MM.1S (cell line): ENCODE results near the gene CCDC188.

ENCODE experiments used
- EZH2 ChIP-seq: fragments of 300-600 bp; sonication (generic); optimal IDR thresholded peaks from 2 replicates; pipeline ENCODE3; 2017; ENCODE audit warnings: low read depth, mild to moderate bottlenecking, antibody characterized with exemption, low read length, mixed read lengths
- EZH2phosphoT487 ChIP-seq: fragments of 300-600 bp; sonication (generic); IDR thresholded peaks from 2 replicates; pipeline ENCODE4 v1.6.1; 2018; ENCODE audit warnings: antibody characterized with exemption, low read length
- TF ChIP-seq, protein P1 (sequence below): fragments of 300-600 bp; sonication (generic); IDR thresholded peaks from 2 replicates; pipeline ENCODE4 v1.5.1; 2016; ENCODE audit warnings: antibody characterized with exemption, low read length, mixed read lengths

DNA sequence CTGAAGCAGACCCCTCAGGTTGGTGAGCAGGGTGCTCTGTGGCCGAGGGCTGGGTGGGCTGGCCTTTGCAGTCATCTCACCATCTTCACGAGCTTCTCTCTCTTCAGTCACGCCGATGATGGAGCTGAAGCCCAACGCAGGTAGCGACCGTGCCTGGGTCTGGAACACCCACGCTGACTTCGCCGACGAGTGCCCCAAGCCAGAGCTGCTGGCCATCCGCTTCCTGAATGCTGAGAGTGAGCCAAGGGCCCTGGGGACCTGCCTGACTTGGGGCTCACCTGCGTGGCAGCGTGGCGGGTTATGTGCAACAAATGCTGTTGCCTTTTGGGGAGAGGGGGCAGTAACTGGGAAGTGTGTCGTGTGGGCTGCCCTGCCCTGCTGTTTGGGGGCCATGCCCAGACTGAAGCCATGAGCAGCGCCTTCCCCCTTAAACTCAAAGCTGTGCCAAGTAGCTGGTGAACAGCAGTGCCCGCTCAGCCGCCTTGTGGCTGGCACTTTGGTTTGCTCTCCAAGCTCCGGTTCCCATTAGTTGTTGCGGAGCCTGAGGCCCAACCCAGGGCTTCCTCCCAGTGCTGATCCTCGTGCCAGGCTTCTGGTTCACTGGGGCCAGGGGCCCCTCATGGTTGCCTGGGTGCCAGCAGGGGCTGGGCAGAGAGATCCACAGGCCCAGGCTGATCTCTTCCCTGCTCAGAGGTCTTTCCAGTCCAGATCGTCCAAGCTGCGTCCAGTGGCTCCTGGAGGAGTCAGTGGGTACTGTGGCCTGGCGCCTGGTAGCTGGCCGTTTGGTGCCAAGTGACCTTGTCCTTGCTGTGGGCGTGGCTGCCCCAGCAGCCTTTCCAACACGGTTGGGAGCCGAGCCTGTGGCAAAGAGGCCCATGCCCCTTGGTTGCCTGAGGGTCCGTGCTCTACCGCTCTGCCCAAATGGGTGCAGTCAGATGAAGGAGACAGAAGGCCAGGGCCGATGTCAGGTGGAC is 25.4 kb downstream of the CCDC188 start:
- TF ChIP-seq, protein P1, sequence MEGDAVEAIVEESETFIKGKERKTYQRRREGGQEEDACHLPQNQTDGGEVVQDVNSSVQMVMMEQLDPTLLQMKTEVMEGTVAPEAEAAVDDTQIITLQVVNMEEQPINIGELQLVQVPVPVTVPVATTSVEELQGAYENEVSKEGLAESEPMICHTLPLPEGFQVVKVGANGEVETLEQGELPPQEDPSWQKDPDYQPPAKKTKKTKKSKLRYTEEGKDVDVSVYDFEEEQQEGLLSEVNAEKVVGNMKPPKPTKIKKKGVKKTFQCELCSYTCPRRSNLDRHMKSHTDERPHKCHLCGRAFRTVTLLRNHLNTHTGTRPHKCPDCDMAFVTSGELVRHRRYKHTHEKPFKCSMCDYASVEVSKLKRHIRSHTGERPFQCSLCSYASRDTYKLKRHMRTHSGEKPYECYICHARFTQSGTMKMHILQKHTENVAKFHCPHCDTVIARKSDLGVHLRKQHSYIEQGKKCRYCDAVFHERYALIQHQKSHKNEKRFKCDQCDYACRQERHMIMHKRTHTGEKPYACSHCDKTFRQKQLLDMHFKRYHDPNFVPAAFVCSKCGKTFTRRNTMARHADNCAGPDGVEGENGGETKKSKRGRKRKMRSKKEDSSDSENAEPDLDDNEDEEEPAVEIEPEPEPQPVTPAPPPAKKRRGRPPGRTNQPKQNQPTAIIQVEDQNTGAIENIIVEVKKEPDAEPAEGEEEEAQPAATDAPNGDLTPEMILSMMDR, result no peak
- no peak for TF ChIP-seq EZH2phosphoT487
- TF ChIP-seq EZH2, result no peak
